Measurements from ENCODE around the gene XPNPEP3.
"Not testable (repeated sequence)": the region's sequence is repeated elsewhere in the genome, so short reads cannot be mapped to it uniquely, and the experiment has no call there.

XPNPEP3 gene

GRCh38 chr22:40857309-40857855 lies 434 bp downstream of the XPNPEP3 start:
- DNase-seq (ENCODE audit: low read depth, low spot score), result no peak

- DNase-seq (ENCODE audit: low read depth, low spot score), result no peak
Observed at GRCh38 chr22:40862013-40862412, 5.1 kb downstream of the XPNPEP3 start, which contains the start of gene DNAJB7. TSS of gene DNAJB7 (minus strand) at chr22:40862113. CDS start at chr22:40861994, 119 bp downstream.

GRCh38 chr22:40862537-40862936 lies 5.6 kb downstream of the XPNPEP3 start:
- no peak for DNase-seq (ENCODE audit: low read depth, low spot score)

- DNase-seq (ENCODE audit: low read depth, low spot score), result no peak
Observed at GRCh38 chr22:40867109-40867508, 10.2 kb downstream of the XPNPEP3 start.

DNA sequence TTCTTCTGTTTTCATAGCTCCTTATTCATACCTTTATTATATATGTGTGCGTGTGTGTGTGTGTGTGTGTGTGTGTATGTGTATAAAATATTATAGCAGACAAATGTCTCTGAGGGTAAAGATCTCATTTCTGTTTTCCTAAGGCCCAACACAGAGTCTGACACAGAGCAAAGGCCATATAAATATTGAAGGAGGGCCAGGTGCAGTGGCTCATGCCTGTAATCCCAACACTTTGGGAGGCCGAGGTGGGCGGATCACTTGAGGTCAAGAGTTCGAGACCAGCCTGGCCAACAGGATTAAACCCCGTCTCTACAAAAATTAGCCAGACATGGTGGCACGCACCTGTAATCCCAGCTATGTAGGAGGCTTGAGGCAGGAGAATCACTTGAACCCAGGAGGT lies 11.4 kb downstream of the XPNPEP3 start:
- not testable (repeated sequence) for DNase-seq (ENCODE audit: low read depth, low spot score)

DNA sequence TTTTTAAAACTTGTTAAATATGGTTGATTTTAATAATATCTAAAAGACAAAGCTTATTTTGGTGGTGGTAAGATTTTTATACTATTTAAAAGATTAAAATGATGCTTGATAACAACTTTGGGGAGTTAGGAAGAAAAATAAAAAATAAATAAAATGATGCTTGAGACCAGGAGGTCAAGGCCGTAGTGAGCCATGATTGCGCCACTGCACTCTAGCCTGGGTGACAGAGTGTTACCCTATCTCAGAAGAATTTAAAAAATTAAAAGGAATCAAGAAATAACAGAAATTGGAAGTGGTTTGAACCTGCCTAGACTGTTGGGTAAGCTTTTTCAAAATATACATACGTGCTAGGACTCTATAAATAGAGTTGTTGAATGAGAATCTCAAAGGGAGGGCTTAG lies 17.1 kb downstream of the XPNPEP3 start:
- DNase-seq (ENCODE audit: low read depth, low spot score), result no peak

- DNase-seq (ENCODE audit: low read depth, low spot score), result no peak
Observed at GRCh38 chr22:40875111-40875510, 18.2 kb downstream of the XPNPEP3 start.

DNA sequence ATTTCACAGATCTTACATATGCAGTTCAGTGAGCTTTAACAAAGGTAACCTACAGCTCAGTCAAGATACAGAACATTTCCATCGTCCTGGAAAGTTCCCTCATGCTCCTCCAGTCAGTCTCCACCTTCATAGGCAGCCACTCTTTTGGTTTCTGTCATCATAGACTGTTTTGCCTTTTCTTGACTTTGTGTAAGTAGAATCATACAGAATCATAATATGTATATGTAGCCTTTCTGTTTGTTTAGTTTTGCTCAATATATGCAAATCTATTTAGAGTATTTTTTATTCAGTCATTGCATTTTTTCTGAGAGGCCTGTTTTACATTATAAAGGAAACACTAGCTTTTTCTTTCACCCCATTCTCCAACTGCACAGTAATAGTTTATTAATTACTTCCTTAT lies 20.0 kb downstream of the XPNPEP3 start:
- no peak for DNase-seq (ENCODE audit: low read depth, low spot score)

DNA sequence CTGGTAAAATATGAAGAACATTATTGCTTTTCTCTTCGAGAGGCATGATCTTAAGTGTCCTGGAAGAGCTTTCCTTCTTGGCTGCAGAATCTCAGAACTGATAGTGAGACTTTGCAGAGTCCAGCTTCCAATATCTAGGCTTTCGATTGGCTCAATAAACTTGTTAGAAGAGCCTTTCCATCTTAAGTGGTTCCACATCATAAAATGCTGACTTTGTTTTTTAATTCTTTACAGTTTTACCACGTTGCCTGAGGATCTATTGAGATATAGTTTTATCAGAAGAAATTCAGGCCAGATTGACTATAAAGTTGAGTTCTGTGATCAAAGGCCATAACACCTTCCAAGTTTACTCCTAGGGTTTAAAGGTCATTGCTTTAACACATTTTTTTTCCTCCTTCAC lies 20.5 kb downstream of the XPNPEP3 start:
- no peak for DNase-seq (ENCODE audit: low read depth, low spot score)

DNA sequence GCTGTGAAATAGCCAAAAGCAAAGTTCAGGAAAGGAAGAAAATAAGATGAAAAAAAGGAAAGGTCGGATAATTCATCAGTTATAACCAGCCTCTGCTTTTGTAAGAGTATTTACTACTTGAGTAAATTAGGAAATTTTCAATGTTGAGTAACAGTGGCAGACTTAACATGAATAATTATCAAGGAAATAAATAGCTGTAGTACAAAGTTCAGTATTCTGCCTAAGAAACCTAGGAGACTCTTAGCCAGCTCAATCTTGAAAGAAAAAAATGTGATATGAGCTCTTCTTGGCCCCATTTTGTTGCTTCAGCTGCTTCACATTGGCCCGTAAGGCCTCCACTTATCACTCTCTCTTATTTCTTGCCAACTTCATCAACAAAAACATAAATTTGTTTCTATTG lies 22.0 kb downstream of the XPNPEP3 start:
- DNase-seq (ENCODE audit: low read depth, low spot score), result no peak

- DNase-seq (ENCODE audit: low read depth, low spot score), result no peak
Observed at GRCh38 chr22:40889116-40889515, 32.2 kb downstream of the XPNPEP3 start.

DNA sequence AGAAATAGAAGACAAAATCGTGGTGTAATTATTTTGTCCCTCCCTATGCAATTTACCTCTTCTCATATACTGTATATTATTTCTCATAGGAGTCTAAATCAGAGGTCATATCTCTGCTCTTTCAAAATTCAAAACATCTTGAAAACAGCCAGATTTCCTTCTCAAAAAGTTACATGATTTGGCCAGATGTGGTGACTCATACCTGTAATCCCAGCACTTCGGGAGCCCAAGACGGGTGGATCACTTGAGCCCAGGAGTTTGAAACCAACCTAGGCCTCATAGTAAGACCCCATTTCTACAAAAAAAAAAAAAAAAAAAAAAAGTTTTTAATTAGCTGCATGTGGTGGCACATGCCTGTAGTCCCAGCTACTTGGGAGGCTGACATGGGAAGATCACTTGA lies 33.9 kb downstream of the XPNPEP3 start:
- DNase-seq (ENCODE audit: low read depth, low spot score), result no peak

GRCh38 chr22:40894417-40894816 lies 37.5 kb downstream of the XPNPEP3 start:
- DNase-seq (ENCODE audit: low read depth, low spot score), result no peak

GRCh38 chr22:40898850-40899357 lies 42.0 kb downstream of the XPNPEP3 start:
- no peak for DNase-seq (ENCODE audit: low read depth, low spot score)

GRCh38 chr22:40904101-40904500 lies 47.2 kb downstream of the XPNPEP3 start:
- DNase-seq (ENCODE audit: low read depth, low spot score), result no peak

DNA sequence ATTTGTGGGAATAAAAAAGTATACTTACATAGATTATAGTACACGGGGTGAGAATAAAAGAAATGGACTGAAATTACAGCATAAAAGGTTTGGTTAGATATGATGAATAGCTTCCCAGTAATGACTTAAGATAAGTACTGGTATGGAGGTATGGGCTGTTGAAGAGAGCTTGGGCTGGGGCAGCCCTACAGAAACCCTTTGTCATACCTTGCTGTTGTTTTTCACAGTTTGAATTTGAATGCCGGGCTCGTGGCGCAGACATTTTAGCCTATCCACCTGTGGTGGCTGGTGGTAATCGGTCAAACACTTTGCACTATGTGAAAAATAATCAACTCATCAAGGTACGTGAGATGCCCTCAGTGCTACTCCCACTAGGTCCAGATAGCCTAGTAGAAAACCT lies 51.9 kb downstream of the XPNPEP3 start:
- no peak for DNase-seq (ENCODE audit: low read depth, low spot score)

GRCh38 chr22:40911772-40912171 lies 54.8 kb downstream of the XPNPEP3 start:
- DNase-seq (ENCODE audit: low read depth, low spot score), result no peak

GRCh38 chr22:40912987-40913386 lies 56.0 kb downstream of the XPNPEP3 start:
- not testable (repeated sequence) for DNase-seq (ENCODE audit: low read depth, low spot score)

GRCh38 chr22:40919446-40919845 lies 62.5 kb downstream of the XPNPEP3 start:
- no peak for DNase-seq (ENCODE audit: low read depth, low spot score)

GRCh38 chr22:40920526-40920925 lies 63.6 kb downstream of the XPNPEP3 start:
- DNase-seq (ENCODE audit: low read depth, low spot score), result no peak

DNA sequence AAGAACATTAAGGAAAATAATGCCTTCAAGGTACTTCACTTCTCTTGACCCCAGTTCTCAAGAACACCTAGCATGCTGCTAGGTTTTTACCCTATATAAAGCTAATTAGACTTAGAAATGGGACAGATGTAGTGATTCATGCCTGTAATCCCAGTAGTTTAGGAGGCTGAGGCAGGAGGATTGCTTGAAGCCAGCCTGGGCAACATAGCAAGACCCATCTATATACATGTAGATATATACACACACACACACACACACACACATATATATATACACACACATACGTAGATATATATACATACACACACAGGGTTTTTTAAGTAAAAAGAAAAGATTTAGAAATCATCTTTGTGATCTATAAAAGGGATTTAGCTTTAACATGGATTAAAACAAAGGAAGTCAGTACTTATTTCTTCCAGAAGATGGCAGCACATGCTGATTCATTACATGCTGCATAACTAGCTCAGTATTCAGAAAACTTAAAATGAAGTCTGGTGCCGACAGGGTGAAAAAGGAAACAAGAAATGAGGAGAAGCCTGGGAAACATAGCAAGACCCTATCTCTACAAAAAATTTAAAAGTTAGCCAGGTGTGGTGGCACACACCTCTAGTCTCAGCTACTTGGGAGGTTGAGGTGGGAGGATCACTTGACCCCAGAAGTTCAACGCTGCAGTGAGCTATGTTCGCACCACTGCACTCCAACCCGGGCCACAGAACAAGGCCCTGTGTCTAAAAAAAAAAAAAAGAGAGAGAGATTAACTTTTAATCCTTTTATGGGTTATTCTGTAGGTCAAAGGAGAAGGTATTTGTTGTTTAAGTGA lies 65.7 kb downstream of the XPNPEP3 start:
- DNase-seq (ENCODE audit: low read depth, low spot score), result no peak

GRCh38 chr22:40928657-40929056 lies 71.7 kb downstream of the XPNPEP3 start:
- DNase-seq (ENCODE audit: low read depth, low spot score), result no peak

GRCh38 chr22:40932396-40932795 lies 75.4 kb downstream of the XPNPEP3 start:
- DNase-seq (ENCODE audit: low read depth, low spot score), result no peak
